HEK293 (cell line): ENCODE measurements around the gene GCA.
A peak's percentile ranks its signal among the peaks of the same experiment; 100 is the strongest.

Experiments used
- CTCF ChIA-PET: fragments of 350-600 bp; formaldehyde crosslinking; extraction: SDS; loops from one replicate; lab custom pipeline; 2021; ENCODE audit warnings: antibody characterized with exemption; lab: Yijun Ruan, JAX
- POLR2A ChIA-PET: fragments of 300-600 bp; formaldehyde crosslinking; extraction: SDS; loops from one replicate; lab custom pipeline; 2020; ENCODE audit warnings: antibody characterized with exemption, inconsistent platforms; lab: Yijun Ruan, JAX
- H3K27ac ChIP-seq: fragments of 200-500 bp; sonication (Bioruptor generic); 2 replicates; pipeline ENCODE4 v1.5.1; 2014; ENCODE audit warnings: low read depth, low read length, control low read depth, inconsistent platforms; ENCODE audit errors: extremely low read depth
- H3K36me3 ChIP-seq, 2 experiments: fragments of 200-500 bp in 1 of 2; sonication (Bioruptor generic) in 1 of 2; 1 replicate in 1 of 2; 2 replicates in 1 of 2; pipeline ENCODE4 v1.5.1; 2014 to 2017; ENCODE audit warnings: inconsistent platforms in 2 of 2, low read length in 2 of 2; ENCODE audit not compliant: control insufficient read depth in 2 of 2, insufficient read depth in 1 of 2
- H3K4me1 ChIP-seq: fragments of 200-500 bp; sonication (Bioruptor generic); 2 replicates; pipeline ENCODE4 v1.5.1; 2014; ENCODE audit warnings: mild to moderate bottlenecking, low read length, inconsistent platforms; ENCODE audit not compliant: control insufficient read depth, insufficient read depth
- H3K4me3 ChIP-seq: 2 replicates; pipeline ENCODE4 v1.5.1; 2011; ENCODE audit warnings: low read depth, mild to moderate bottlenecking, control low read depth, low read length, moderate library complexity
- H3K9me3 ChIP-seq: fragments of 200-500 bp; sonication (Bioruptor generic); 2 replicates; pipeline ENCODE4 v1.5.1; 2014; ENCODE audit warnings: low read depth, low read length, inconsistent platforms; ENCODE audit not compliant: control insufficient read depth, insufficient read depth
- GLI4 ChIP-seq: fragments of 450-650 bp; formaldehyde crosslinking; IDR thresholded peaks from 2 replicates; pipeline ENCODE4 v1.5.1; 2016; ENCODE audit warnings: missing biosample characterization, missing genetic modification characterization
- OSR2 ChIP-seq: fragments of 450-650 bp; formaldehyde crosslinking; IDR thresholded peaks from 2 replicates; pipeline ENCODE4 v1.5.1; 2016; ENCODE audit warnings: missing biosample characterization, missing genetic modification characterization
- SETDB1 ChIP-seq: IDR thresholded peaks from one replicate; pipeline ENCODE4 v1.6.1; 2017; ENCODE audit warnings: mild to moderate bottlenecking, low read length, moderate library complexity, mixed read lengths; ENCODE audit not compliant: insufficient read length
- TCF7L2 ChIP-seq: IDR thresholded peaks from 2 replicates; pipeline ENCODE4 v1.6.1; 2011; ENCODE audit warnings: low read depth, mild to moderate bottlenecking, inconsistent platforms, low read length, moderate library complexity, borderline replicate concordance
- ZNF292 ChIP-seq: fragments of 450-650 bp; formaldehyde crosslinking; IDR thresholded peaks from 2 replicates; pipeline ENCODE4 v1.5.1; 2016; ENCODE audit warnings: low read depth, missing biosample characterization, missing genetic modification characterization, borderline replicate concordance
- ZNF354C ChIP-seq: fragments of 450-650 bp; formaldehyde crosslinking; IDR thresholded peaks from 2 replicates; pipeline ENCODE4 v1.5.1; 2016; ENCODE audit warnings: missing biosample characterization, missing genetic modification characterization, low read depth, borderline replicate concordance
- ZNF621 ChIP-seq: fragments of 450-650 bp; formaldehyde crosslinking; IDR thresholded peaks from 2 replicates; pipeline ENCODE4 v1.5.1; 2017; ENCODE audit warnings: missing biosample characterization, missing genetic modification characterization
- ZNF654 ChIP-seq: fragments of 450-650 bp; formaldehyde crosslinking; IDR thresholded peaks from 2 replicates; pipeline ENCODE4 v1.5.1; 2016; ENCODE audit warnings: low read depth, missing biosample characterization, missing genetic modification characterization
- ZNF658 ChIP-seq: fragments of 450-650 bp; formaldehyde crosslinking; IDR thresholded peaks from 2 replicates; pipeline ENCODE4; 2016; ENCODE audit warnings: missing biosample characterization, missing genetic modification characterization
- ZNF670 ChIP-seq: fragments of 450-650 bp; formaldehyde crosslinking; IDR thresholded peaks from 2 replicates; pipeline ENCODE4 v1.5.1; 2016; ENCODE audit warnings: missing biosample characterization, missing genetic modification characterization, low read depth
- ZNF701 ChIP-seq: fragments of 450-650 bp; formaldehyde crosslinking; IDR thresholded peaks from 2 replicates; pipeline ENCODE4 v1.5.1; 2016; ENCODE audit warnings: missing biosample characterization, missing genetic modification characterization
- ZNF747 ChIP-seq: fragments of 450-650 bp; formaldehyde crosslinking; IDR thresholded peaks from 2 replicates; pipeline ENCODE4 v1.5.1; 2016; ENCODE audit warnings: missing biosample characterization, missing genetic modification characterization
- ZNF777 ChIP-seq: fragments of 450-650 bp; formaldehyde crosslinking; IDR thresholded peaks from 2 replicates; pipeline ENCODE4 v1.5.1; 2017; ENCODE audit warnings: missing biosample characterization, missing genetic modification characterization, borderline replicate concordance
- ZXDB ChIP-seq: fragments of 450-650 bp; formaldehyde crosslinking; IDR thresholded peaks from 2 replicates; pipeline ENCODE4 v1.5.1; 2016; ENCODE audit warnings: missing biosample characterization, missing genetic modification characterization
- TF ChIP-seq, protein P1 (sequence below): fragments of 450-650 bp; formaldehyde crosslinking; IDR thresholded peaks from 2 replicates; pipeline ENCODE4 v1.5.1; 2016; ENCODE audit warnings: missing biosample characterization, missing genetic modification characterization
- TF ChIP-seq, protein P2 (sequence below): fragments of 450-650 bp; formaldehyde crosslinking; IDR thresholded peaks from 2 replicates; pipeline ENCODE4 v1.5.1; 2016; ENCODE audit warnings: missing biosample characterization, missing genetic modification characterization
- TF ChIP-seq, protein P3 (sequence below): fragments of 450-650 bp; formaldehyde crosslinking; conservative IDR thresholded peaks from 2 replicates; pipeline ENCODE4 v1.5.1; 2016; ENCODE audit warnings: low read depth, missing biosample characterization, missing genetic modification characterization
- TF ChIP-seq, protein P4 (sequence below): fragments of 450-650 bp; formaldehyde crosslinking; IDR thresholded peaks from 2 replicates; pipeline ENCODE4 v1.5.1; 2016; ENCODE audit warnings: missing biosample characterization, missing genetic modification characterization

Gene GCA

DNA sequence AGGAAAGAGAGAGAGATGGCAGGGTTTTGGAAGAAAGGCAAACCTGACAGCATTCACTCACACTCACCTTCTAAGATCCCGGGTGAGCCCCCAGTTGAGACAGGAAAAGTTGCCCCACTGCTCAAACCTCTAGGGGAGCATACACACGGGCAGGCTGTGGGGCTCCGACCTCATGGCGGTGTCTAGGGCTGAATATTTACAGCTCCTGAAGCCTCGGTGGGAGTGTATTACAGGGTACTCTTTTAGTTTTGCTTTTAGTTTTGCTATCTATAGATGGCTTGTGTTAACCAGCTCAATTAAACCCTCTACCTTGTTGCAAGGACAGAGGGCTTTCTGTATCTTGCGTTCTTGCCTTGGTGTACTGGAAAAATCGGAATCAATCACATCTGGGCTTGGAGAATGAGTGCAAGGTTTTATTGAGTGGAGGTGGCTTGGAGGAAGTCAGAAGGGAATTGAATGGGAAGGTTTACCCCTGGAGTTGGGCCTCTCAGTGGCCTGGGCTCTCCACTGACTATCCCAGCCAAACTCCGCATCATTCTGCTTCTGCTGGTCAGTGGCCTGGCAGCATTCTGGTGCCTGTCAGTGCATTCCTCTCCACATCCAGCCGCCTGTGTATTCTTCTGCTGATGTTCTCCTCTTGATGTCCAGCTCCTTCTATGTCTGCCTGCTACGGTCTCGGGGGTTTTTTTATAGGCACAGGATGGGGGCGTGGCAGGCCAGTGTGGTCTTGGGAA is 15.3 kb upstream of the GCA start:
- TF ChIP-seq OSR2 (tag by site-specific recombination) (no peak), TCF7L2 (no peak), ZNF777 (tag by site-specific recombination) (no peak)
- TF ChIP-seq, protein P1, sequence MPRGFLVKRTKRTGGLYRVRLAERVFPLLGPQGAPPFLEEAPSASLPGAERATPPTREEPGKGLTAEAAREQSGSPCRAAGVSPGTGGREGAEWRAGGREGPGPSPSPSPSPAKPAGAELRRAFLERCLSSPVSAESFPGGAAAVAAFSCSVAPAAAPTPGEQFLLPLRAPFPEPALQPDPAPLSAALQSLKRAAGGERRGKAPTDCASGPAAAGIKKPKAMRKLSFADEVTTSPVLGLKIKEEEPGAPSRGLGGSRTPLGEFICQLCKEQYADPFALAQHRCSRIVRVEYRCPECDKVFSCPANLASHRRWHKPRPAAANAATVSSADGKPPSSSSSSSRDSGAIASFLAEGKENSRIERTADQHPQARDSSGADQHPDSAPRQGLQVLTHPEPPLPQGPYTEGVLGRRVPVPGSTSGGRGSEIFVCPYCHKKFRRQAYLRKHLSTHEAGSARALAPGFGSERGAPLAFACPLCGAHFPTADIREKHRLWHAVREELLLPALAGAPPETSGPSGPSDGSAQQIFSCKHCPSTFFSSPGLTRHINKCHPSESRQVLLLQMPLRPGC (tag by site-specific recombination) = no peak
- no peaks in the 10 kb centered on the region for H3K36me3 ChIP-seq
- H3K9me3 ChIP-seq = no peaks in the 10 kb centered on the region
- H3K27ac ChIP-seq = no peak overlapping the region
- ChIA-PET POLR2A (no interaction called here), CTCF (interaction anchor here (0.6 to 0.7 kb wide), 2 partner anchors 273 to 332 kb away, joined by 3 read pairs; no protein-coding TSS in a partner anchor)
- H3K4me1 ChIP-seq = no peaks in the 10 kb centered on the region
- no peak overlapping the region for H3K4me3 ChIP-seq

DNA sequence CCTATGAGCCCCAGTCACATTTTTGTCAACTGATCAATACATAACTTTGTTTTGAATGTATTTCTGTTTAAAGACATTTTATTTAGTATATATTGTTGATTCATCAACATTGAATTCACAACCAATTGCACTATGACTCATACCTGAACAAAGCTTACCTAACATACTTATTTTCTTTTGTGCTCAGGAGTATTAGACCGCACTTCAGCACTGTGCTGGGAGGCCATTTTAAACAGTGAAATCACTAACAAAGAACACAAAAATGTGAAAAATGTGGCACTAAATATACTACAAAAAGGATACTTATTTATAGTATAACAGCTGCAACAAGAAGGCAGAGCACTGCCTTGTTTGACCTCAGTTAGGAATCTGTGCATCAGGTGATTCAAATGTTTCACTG is 13.1 kb upstream of the GCA start:
- ChIA-PET POLR2A (no interaction called here), CTCF (no interaction called here)
- no peak for TF ChIP-seq GLI4 (tag by site-specific recombination)
- no peak for TF ChIP-seq ZNF701 (tag by site-specific recombination)
- no peak for TF ChIP-seq ZXDB (tag by site-specific recombination)
- TF ChIP-seq, protein P2, sequence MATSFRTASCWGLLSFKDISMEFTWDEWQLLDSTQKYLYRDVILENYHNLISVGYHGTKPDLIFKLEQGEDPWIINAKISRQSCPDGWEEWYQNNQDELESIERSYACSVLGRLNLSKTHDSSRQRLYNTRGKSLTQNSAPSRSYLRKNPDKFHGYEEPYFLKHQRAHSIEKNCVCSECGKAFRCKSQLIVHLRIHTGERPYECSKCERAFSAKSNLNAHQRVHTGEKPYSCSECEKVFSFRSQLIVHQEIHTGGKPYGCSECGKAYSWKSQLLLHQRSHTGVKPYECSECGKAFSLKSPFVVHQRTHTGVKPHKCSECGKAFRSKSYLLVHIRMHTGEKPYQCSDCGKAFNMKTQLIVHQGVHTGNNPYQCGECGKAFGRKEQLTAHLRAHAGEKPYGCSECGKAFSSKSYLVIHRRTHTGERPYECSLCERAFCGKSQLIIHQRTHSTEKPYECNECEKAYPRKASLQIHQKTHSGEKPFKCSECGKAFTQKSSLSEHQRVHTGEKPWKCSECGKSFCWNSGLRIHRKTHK (tag by site-specific recombination) = no peak
- no peak for TF ChIP-seq ZNF747
- no peak for TF ChIP-seq ZNF658
- no peak for TF ChIP-seq ZNF777 (tag by site-specific recombination)
- TF ChIP-seq ZNF292 (tag by site-specific recombination) = no peak
- TF ChIP-seq ZNF670 (tag by site-specific recombination) = no peak
- TF ChIP-seq ZNF621 (tag by site-specific recombination) = no peak
- H3K9me3 ChIP-seq = no peaks in the 10 kb centered on the region
- no peaks in the 10 kb centered on the region for H3K36me3 ChIP-seq
- no peak overlapping the region for H3K4me3 ChIP-seq
- H3K4me1 ChIP-seq = no peaks in the 10 kb centered on the region
- no peak overlapping the region for H3K27ac ChIP-seq

DNA sequence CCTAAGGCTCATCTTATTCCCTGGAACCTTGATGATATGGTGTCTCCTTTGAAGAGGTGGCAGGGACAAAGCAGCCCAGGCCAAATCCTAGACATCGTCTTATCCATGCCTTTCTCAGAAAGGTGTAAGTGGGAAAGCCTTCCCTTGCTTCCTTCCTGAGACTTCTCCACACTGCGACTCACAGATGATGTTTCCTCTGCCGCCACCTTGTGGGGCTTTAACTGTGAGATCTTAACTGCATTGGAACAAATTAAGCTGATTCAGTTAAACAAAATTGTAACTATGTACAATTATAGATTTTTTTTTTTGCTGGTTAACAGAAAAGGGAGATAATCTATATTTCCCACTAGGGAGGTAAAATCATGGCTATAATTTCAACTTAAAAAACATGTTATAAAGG is 10.0 kb upstream of the GCA start:
- peak; percentile 47 for TF ChIP-seq SETDB1
- TF ChIP-seq, protein P3, sequence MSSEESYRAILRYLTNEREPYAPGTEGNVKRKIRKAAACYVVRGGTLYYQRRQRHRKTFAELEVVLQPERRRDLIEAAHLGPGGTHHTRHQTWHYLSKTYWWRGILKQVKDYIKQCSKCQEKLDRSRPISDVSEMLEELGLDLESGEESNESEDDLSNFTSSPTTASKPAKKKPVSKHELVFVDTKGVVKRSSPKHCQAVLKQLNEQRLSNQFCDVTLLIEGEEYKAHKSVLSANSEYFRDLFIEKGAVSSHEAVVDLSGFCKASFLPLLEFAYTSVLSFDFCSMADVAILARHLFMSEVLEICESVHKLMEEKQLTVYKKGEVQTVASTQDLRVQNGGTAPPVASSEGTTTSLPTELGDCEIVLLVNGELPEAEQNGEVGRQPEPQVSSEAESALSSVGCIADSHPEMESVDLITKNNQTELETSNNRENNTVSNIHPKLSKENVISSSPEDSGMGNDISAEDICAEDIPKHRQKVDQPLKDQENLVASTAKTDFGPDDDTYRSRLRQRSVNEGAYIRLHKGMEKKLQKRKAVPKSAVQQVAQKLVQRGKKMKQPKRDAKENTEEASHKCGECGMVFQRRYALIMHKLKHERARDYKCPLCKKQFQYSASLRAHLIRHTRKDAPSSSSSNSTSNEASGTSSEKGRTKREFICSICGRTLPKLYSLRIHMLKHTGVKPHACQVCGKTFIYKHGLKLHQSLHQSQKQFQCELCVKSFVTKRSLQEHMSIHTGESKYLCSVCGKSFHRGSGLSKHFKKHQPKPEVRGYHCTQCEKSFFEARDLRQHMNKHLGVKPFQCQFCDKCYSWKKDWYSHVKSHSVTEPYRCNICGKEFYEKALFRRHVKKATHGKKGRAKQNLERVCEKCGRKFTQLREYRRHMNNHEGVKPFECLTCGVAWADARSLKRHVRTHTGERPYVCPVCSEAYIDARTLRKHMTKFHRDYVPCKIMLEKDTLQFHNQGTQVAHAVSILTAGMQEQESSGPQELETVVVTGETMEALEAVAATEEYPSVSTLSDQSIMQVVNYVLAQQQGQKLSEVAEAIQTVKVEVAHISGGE (tag by site-specific recombination) = peak; percentile 52; the same call in 1 of the 2 replicates
- TF ChIP-seq ZNF654 = peak; percentile 35
- no peak for TF ChIP-seq ZNF354C (tag by site-specific recombination)
- TF ChIP-seq, protein P4, sequence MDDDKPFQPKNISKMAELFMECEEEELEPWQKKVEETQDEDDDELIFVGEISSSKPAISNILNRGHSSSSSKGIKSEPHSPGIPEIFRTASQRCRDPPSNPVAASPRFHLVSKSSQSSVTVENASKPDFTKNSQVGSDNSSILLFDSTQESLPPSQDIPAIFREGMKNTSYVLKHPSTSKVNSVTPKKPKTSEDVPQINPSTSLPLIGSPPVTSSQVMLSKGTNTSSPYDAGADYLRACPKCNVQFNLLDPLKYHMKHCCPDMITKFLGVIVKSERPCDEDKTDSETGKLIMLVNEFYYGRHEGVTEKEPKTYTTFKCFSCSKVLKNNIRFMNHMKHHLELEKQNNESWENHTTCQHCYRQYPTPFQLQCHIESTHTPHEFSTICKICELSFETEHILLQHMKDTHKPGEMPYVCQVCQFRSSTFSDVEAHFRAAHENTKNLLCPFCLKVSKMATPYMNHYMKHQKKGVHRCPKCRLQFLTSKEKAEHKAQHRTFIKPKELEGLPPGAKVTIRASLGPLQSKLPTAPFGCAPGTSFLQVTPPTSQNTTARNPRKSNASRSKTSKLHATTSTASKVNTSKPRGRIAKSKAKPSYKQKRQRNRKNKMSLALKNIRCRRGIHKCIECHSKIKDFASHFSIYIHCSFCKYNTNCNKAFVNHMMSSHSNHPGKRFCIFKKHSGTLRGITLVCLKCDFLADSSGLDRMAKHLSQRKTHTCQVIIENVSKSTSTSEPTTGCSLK (tag by site-specific recombination) = no peak
- no peaks in the 10 kb centered on the region for H3K9me3 ChIP-seq
- H3K36me3 ChIP-seq = no peaks in the 10 kb centered on the region
- no peak overlapping the region for H3K27ac ChIP-seq
- ChIA-PET CTCF (interaction anchor here (0.6 to 1.9 kb wide), 8 partner anchors 12 to 1313 kb away, joined by 3 to 8 read pairs (median 4); partner anchors contain the start of gene IFIH1), POLR2A (no interaction called here)
- no peaks in the 10 kb centered on the region for H3K4me1 ChIP-seq
- no peak overlapping the region for H3K4me3 ChIP-seq
